Upper lobe of right lung (tissue), 1 donor: ENCODE measurements around the gene SMAD7. TPM values are rescaled to one million over a fixed set of nuclear protein-coding genes. Genes with fewer than 3 reads are reported as not detected.

ENCODE experiments used
- ATAC-seq: fragments of 200-7000 bp; cut with Tn5 transposase; one replicate; pipeline ENCODE4 v1.9.1; 2020; ENCODE audit warnings: mild to moderate bottlenecking, moderate library complexity
- DNase-seq: peaks from one replicate; pipeline ENCODE4 v3.0.0-alpha.2; 2020
- H3K27ac ChIP-seq: fragments of 200-600 bp; one replicate; pipeline ENCODE4 v1.8.0; 2022
- H3K27me3 ChIP-seq: fragments of 200-600 bp; one replicate; pipeline ENCODE4 v1.8.0; 2022; ENCODE audit warnings: mild to moderate bottlenecking
- H3K36me3 ChIP-seq: fragments of 200-600 bp; one replicate; pipeline ENCODE4 v1.8.0; 2022
- H3K4me1 ChIP-seq: fragments of 200-600 bp; one replicate; pipeline ENCODE4 v1.8.0; 2022
- H3K4me3 ChIP-seq: fragments of 200-600 bp; one replicate; pipeline ENCODE4 v1.8.0; 2022; ENCODE audit warnings: mild to moderate bottlenecking
- H3K9me3 ChIP-seq: fragments of 200-600 bp; one replicate; pipeline ENCODE4 v1.8.0; 2022
- CTCF ChIP-seq: fragments of 200-600 bp; IDR thresholded peaks from one replicate; pipeline ENCODE4 v1.8.0; 2022; ENCODE audit warnings: antibody characterized with exemption
- intact Hi-C: fragments of 100-400 bp; cut with DNase I; formaldehyde crosslinking; loops from one replicate; pipeline ENCODE4 v1.11.0; 2022
- total RNA-seq: library from RNA; stranded (reverse); fragmentation: NEBNext Ultra II Directional; extraction: Animal tissue kit (Norgen Biotek cat#: 25700); gene quantifications from one replicate; pipeline ENCODE4 v1.2.1, GENCODE V29; 2021
- donor health status: DM: no; HTN: yes; CAD: no; lungs with severe emphysema.

The SMAD7 gene
- total RNA-seq, 1 donor from 2014 or later = 68.9 TPM

GRCh38 chr18:48934723-48935432 is 15.9 kb downstream of the SMAD7 start:
- Histone ChIP-seq H3K4me3 (peak overlapping the region; percentile 29), H3K36me3 (peaks cover 16% of the 10 kb centered on the region), H3K9me3 (no peaks in the 10 kb centered on the region), H3K27ac (peak overlapping the region; percentile 74), H3K27me3 (no peaks in the 10 kb centered on the region), H3K4me1 (peaks cover 93% of the 10 kb centered on the region)
- peak; percentile 65 for DNase-seq
- ATAC-seq = peak; percentile 23
- no peak for TF ChIP-seq CTCF
- intact Hi-C loops = no loop called here

- DNase-seq (no peak), ATAC-seq (no peak)
- Histone ChIP-seq H3K4me3 (peak overlapping the region; percentile 29), H3K36me3 (peaks cover 16% of the 10 kb centered on the region), H3K27me3 (no peaks in the 10 kb centered on the region), H3K9me3 (no peaks in the 10 kb centered on the region), H3K27ac (peak overlapping the region; percentile 74), H3K4me1 (peaks cover 93% of the 10 kb centered on the region)
- no peak for TF ChIP-seq CTCF
- intact Hi-C loops = no loop called here
Measured at GRCh38 chr18:48934415-48934722, 16.4 kb downstream of the SMAD7 start.

GRCh38 chr18:48933578-48934414 is 17.0 kb downstream of the SMAD7 start:
- no peaks in the 10 kb centered on the region for H3K27me3 ChIP-seq
- ATAC-seq = peak; percentile 49
- no peaks in the 10 kb centered on the region for H3K9me3 ChIP-seq
- H3K36me3 ChIP-seq = peaks cover 16% of the 10 kb centered on the region
- DNase-seq = peak; percentile 77
- peaks cover 95% of the 10 kb centered on the region for H3K4me1 ChIP-seq
- no peak for TF ChIP-seq CTCF
- H3K4me3 ChIP-seq = peak overlapping the region; percentile 29
- intact Hi-C loops = no loop called here
- peak overlapping the region; percentile 74 for H3K27ac ChIP-seq

- peaks cover 9% of the 10 kb centered on the region for H3K36me3 ChIP-seq
- peak overlapping the region; percentile 74 for H3K27ac ChIP-seq
- H3K4me3 ChIP-seq = peak overlapping the region; percentile 29
- peaks cover 95% of the 10 kb centered on the region for H3K4me1 ChIP-seq
- H3K27me3 ChIP-seq = no peaks in the 10 kb centered on the region
- DNase-seq (peak; percentile 67), ATAC-seq (peak; percentile 1)
- intact Hi-C loops = no loop called here
- H3K9me3 ChIP-seq = no peaks in the 10 kb centered on the region
- no peak for TF ChIP-seq CTCF
Measured at GRCh38 chr18:48932822-48933510, 17.8 kb downstream of the SMAD7 start.

- Histone ChIP-seq H3K4me3 (no peak overlapping the region), H3K27ac (peak overlapping the region; percentile 74), H3K27me3 (no peaks in the 10 kb centered on the region), H3K9me3 (no peaks in the 10 kb centered on the region), H3K36me3 (peaks cover 9% of the 10 kb centered on the region), H3K4me1 (peaks cover 95% of the 10 kb centered on the region)
- intact Hi-C loops = no loop called here
- ATAC-seq = no peak
- no peak for DNase-seq
- no peak for TF ChIP-seq CTCF
Measured at GRCh38 chr18:48932462-48932818, 18.3 kb downstream of the SMAD7 start.
